ENCODE measurements around the gene DSG3. TPM values are rescaled to one million over a fixed set of nuclear protein-coding genes. Genes with fewer than 3 reads are reported as not detected.

DSG3 gene
- total RNA-seq = not detected

GRCh38 chr18:31447530-31448191 is at the start of gene DSG3:
Gene DSG3 (plus strand): TSS chr18:31447741. CDS start chr18:31447878, 137 bp downstream.

GRCh38 chr18:31497836-31498573 is 50.5 kb downstream of the DSG3 start, which contains the start of gene DSG2:
Gene DSG2 (plus strand): TSS chr18:31498177. CDS start chr18:31498252, 75 bp downstream.

Other genes starting within 250 kb of the DSG3 start
- gene DSG1, start 129.6 kb upstream of the DSG3 start, total RNA-seq = 0.23 TPM
- not detected for gene DSG4, start 71.0 kb upstream of the DSG3 start, total RNA-seq
- gene DSG2, start 50.4 kb downstream of the DSG3 start, total RNA-seq = 6.2 TPM
- 410 TPM for gene TTR, start 144.1 kb downstream of the DSG3 start, total RNA-seq
- gene B4GALT6, start 236.8 kb downstream of the DSG3 start, total RNA-seq = 29.5 TPM